Esophagus muscularis mucosa (tissue), 3 donors: Measurements from ENCODE around the gene BICC1.

Source experiments
- POLR2A ChIP-seq: fragments of 450-650 bp; IDR thresholded peaks from one replicate; pipeline ENCODE4 v1.6.1; 2017; ENCODE audit warnings: antibody characterized with exemption, moderate library complexity, mild to moderate bottlenecking, low read depth
- TF ChIP-seq, protein P1 (sequence below), 3 experiments: fragments of 200-600 bp in 2 of 3; fragments of 450-650 bp in 1 of 3; sonication (generic) in 2 of 3; IDR thresholded peaks; one replicate each; pipeline ENCODE4 v1.5.1; 2017 to 2019; ENCODE audit warnings: antibody characterized with exemption in 3 of 3, mild to moderate bottlenecking in 2 of 3, moderate library complexity in 1 of 3

DNA sequence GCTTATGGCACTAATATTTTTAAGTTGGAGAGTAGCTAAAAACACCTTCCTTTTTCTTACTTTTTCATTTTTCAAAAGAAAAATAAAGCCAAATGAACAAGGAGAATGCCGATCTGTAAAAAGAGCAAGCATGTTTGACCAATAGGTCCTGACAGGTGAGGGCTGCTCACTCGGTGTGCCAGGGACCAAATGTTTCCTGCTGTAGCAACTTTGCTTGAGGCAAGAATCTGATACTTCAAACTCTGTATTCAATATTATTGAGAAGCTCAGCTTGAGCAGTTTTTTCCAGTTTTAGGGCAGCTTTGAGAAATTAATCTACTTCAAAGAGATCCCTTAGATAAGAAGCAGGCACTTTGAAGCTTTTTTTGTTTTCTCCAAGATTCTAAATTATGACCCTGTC is 298.1 kb downstream of the BICC1 start:
- TF ChIP-seq, protein P1, sequence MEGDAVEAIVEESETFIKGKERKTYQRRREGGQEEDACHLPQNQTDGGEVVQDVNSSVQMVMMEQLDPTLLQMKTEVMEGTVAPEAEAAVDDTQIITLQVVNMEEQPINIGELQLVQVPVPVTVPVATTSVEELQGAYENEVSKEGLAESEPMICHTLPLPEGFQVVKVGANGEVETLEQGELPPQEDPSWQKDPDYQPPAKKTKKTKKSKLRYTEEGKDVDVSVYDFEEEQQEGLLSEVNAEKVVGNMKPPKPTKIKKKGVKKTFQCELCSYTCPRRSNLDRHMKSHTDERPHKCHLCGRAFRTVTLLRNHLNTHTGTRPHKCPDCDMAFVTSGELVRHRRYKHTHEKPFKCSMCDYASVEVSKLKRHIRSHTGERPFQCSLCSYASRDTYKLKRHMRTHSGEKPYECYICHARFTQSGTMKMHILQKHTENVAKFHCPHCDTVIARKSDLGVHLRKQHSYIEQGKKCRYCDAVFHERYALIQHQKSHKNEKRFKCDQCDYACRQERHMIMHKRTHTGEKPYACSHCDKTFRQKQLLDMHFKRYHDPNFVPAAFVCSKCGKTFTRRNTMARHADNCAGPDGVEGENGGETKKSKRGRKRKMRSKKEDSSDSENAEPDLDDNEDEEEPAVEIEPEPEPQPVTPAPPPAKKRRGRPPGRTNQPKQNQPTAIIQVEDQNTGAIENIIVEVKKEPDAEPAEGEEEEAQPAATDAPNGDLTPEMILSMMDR (IDR thresholded peaks at IDR 0.05), result no peak
- TF ChIP-seq POLR2A, result no peak
